ENCODE measurements around the gene TMEM44.

TMEM44 gene

GRCh38 chr3:194667363-194667762 lies 34.1 kb upstream of the TMEM44 start:
- no peak overlapping the region for H3K4me3 ChIP-seq (ENCODE audit: low read length)
- no peak overlapping the region for H3K27ac ChIP-seq (ENCODE audit: low read depth, low read length)
- H3K9ac ChIP-seq (ENCODE audit: low read length): no peak overlapping the region
- peaks cover 8% of the 10 kb centered on the region for H3K36me3 ChIP-seq (ENCODE audit: control insufficient read depth, insufficient read depth, low read length)
- peaks cover 3% of the 10 kb centered on the region for H3K4me1 ChIP-seq (ENCODE audit: control insufficient read depth, insufficient read depth, low read length)
- H3K27me3 ChIP-seq (ENCODE audit: control insufficient read depth, insufficient read depth, low read length): no peaks in the 10 kb centered on the region

- no peaks in the 10 kb centered on the region for H3K4me1 ChIP-seq (ENCODE audit: control insufficient read depth, insufficient read depth, low read length)
- H3K27ac ChIP-seq (ENCODE audit: low read depth, low read length): no peak overlapping the region
- H3K9ac ChIP-seq (ENCODE audit: low read length): no peak overlapping the region
- H3K4me3 ChIP-seq (ENCODE audit: low read length): no peak overlapping the region
- no peaks in the 10 kb centered on the region for H3K27me3 ChIP-seq (ENCODE audit: control insufficient read depth, insufficient read depth, low read length)
- peaks cover 21% of the 10 kb centered on the region for H3K36me3 ChIP-seq (ENCODE audit: control insufficient read depth, insufficient read depth, low read length)
Measured at GRCh38 chr3:194664857-194665256, 31.6 kb upstream of the TMEM44 start.

GRCh38 chr3:194661946-194662345 lies 28.7 kb upstream of the TMEM44 start:
- no peaks in the 10 kb centered on the region for H3K4me1 ChIP-seq (ENCODE audit: control insufficient read depth, insufficient read depth, low read length)
- H3K36me3 ChIP-seq (ENCODE audit: control insufficient read depth, insufficient read depth, low read length): peaks cover 28% of the 10 kb centered on the region
- no peak overlapping the region for H3K9ac ChIP-seq (ENCODE audit: low read length)
- no peaks in the 10 kb centered on the region for H3K27me3 ChIP-seq (ENCODE audit: control insufficient read depth, insufficient read depth, low read length)
- H3K27ac ChIP-seq (ENCODE audit: low read depth, low read length): no peak overlapping the region
- no peak overlapping the region for H3K4me3 ChIP-seq (ENCODE audit: low read length)

GRCh38 chr3:194661374-194661773 lies 28.2 kb upstream of the TMEM44 start:
- no peak overlapping the region for H3K27ac ChIP-seq (ENCODE audit: low read depth, low read length)

GRCh38 chr3:194659778-194660177 lies 26.6 kb upstream of the TMEM44 start:
- Histone ChIP-seq H3K9ac (ENCODE audit: low read length) (no peak overlapping the region), H3K36me3 (ENCODE audit: control insufficient read depth, insufficient read depth, low read length) (peaks cover 21% of the 10 kb centered on the region), H3K27ac (ENCODE audit: low read depth, low read length) (no peak overlapping the region), H3K4me1 (ENCODE audit: control insufficient read depth, insufficient read depth, low read length) (no peaks in the 10 kb centered on the region), H3K27me3 (ENCODE audit: control insufficient read depth, insufficient read depth, low read length) (no peaks in the 10 kb centered on the region), H3K4me3 (ENCODE audit: low read length) (no peak overlapping the region)

More at GRCh38 chr3:194661374-194661773, 28.2 kb upstream of the TMEM44 start:
- no peaks in the 10 kb centered on the region for H3K27me3 ChIP-seq (ENCODE audit: control insufficient read depth, insufficient read depth, low read length)
- H3K4me3 ChIP-seq (ENCODE audit: low read length): no peak overlapping the region
- peaks cover 28% of the 10 kb centered on the region for H3K36me3 ChIP-seq (ENCODE audit: control insufficient read depth, insufficient read depth, low read length)
- no peaks in the 10 kb centered on the region for H3K4me1 ChIP-seq (ENCODE audit: control insufficient read depth, insufficient read depth, low read length)
- no peak overlapping the region for H3K9ac ChIP-seq (ENCODE audit: low read length)

GRCh38 chr3:194658477-194659242 lies 25.4 kb upstream of the TMEM44 start:
- peaks cover 23% of the 10 kb centered on the region for H3K36me3 ChIP-seq (ENCODE audit: control insufficient read depth, insufficient read depth, low read length)
- H3K4me3 ChIP-seq (ENCODE audit: low read length): no peak overlapping the region
- no peak overlapping the region for H3K9ac ChIP-seq (ENCODE audit: low read length)
- no peak overlapping the region for H3K27ac ChIP-seq (ENCODE audit: low read depth, low read length)
- no peaks in the 10 kb centered on the region for H3K4me1 ChIP-seq (ENCODE audit: control insufficient read depth, insufficient read depth, low read length)
- no peaks in the 10 kb centered on the region for H3K27me3 ChIP-seq (ENCODE audit: control insufficient read depth, insufficient read depth, low read length)

GRCh38 chr3:194657439-194657838 lies 24.2 kb upstream of the TMEM44 start:
- H3K27me3 ChIP-seq (ENCODE audit: control insufficient read depth, insufficient read depth, low read length): no peaks in the 10 kb centered on the region
- no peaks in the 10 kb centered on the region for H3K4me1 ChIP-seq (ENCODE audit: control insufficient read depth, insufficient read depth, low read length)
- H3K9ac ChIP-seq (ENCODE audit: low read length): no peak overlapping the region
- H3K36me3 ChIP-seq (ENCODE audit: control insufficient read depth, insufficient read depth, low read length): peaks cover 30% of the 10 kb centered on the region
- H3K27ac ChIP-seq (ENCODE audit: low read depth, low read length): no peak overlapping the region
- H3K4me3 ChIP-seq (ENCODE audit: low read length): no peak overlapping the region

- Histone ChIP-seq H3K9ac (ENCODE audit: low read length) (no peak overlapping the region), H3K27ac (ENCODE audit: low read depth, low read length) (no peak overlapping the region), H3K4me1 (ENCODE audit: control insufficient read depth, insufficient read depth, low read length) (no peaks in the 10 kb centered on the region), H3K27me3 (ENCODE audit: control insufficient read depth, insufficient read depth, low read length) (no peaks in the 10 kb centered on the region), H3K4me3 (ENCODE audit: low read length) (no peak overlapping the region), H3K36me3 (ENCODE audit: control insufficient read depth, insufficient read depth, low read length) (peaks cover 28% of the 10 kb centered on the region)
Measured at GRCh38 chr3:194654443-194654842, 21.2 kb upstream of the TMEM44 start.

- Histone ChIP-seq H3K4me1 (ENCODE audit: control insufficient read depth, insufficient read depth, low read length) (no peaks in the 10 kb centered on the region), H3K36me3 (ENCODE audit: control insufficient read depth, insufficient read depth, low read length) (peaks cover 38% of the 10 kb centered on the region), H3K27ac (ENCODE audit: low read depth, low read length) (no peak overlapping the region), H3K9ac (ENCODE audit: low read length) (no peak overlapping the region), H3K4me3 (ENCODE audit: low read length) (no peak overlapping the region), H3K27me3 (ENCODE audit: control insufficient read depth, insufficient read depth, low read length) (no peaks in the 10 kb centered on the region)
Measured at GRCh38 chr3:194647747-194648146, 14.5 kb upstream of the TMEM44 start.

GRCh38 chr3:194642769-194643168 lies 9.6 kb upstream of the TMEM44 start:
- Histone ChIP-seq H3K27ac (ENCODE audit: low read depth, low read length) (no peak overlapping the region), H3K4me1 (ENCODE audit: control insufficient read depth, insufficient read depth, low read length) (no peaks in the 10 kb centered on the region), H3K36me3 (ENCODE audit: control insufficient read depth, insufficient read depth, low read length) (peaks cover 17% of the 10 kb centered on the region), H3K9ac (ENCODE audit: low read length) (no peak overlapping the region), H3K27me3 (ENCODE audit: control insufficient read depth, insufficient read depth, low read length) (no peaks in the 10 kb centered on the region), H3K4me3 (ENCODE audit: low read length) (no peak overlapping the region)

- Histone ChIP-seq H3K4me1 (ENCODE audit: control insufficient read depth, insufficient read depth, low read length) (no peaks in the 10 kb centered on the region), H3K27me3 (ENCODE audit: control insufficient read depth, insufficient read depth, low read length) (no peaks in the 10 kb centered on the region), H3K27ac (ENCODE audit: low read depth, low read length) (no peak overlapping the region), H3K36me3 (ENCODE audit: control insufficient read depth, insufficient read depth, low read length) (peaks cover 13% of the 10 kb centered on the region), H3K4me3 (ENCODE audit: low read length) (no peak overlapping the region), H3K9ac (ENCODE audit: low read length) (no peak overlapping the region)
Measured at GRCh38 chr3:194640829-194641228, 7.6 kb upstream of the TMEM44 start.

GRCh38 chr3:194638991-194639605 lies 5.9 kb upstream of the TMEM44 start:
- Histone ChIP-seq H3K36me3 (ENCODE audit: control insufficient read depth, insufficient read depth, low read length) (peaks cover 3% of the 10 kb centered on the region), H3K4me3 (ENCODE audit: low read length) (no peak overlapping the region), H3K27me3 (ENCODE audit: control insufficient read depth, insufficient read depth, low read length) (no peaks in the 10 kb centered on the region), H3K9ac (ENCODE audit: low read length) (no peak overlapping the region), H3K4me1 (ENCODE audit: control insufficient read depth, insufficient read depth, low read length) (no peaks in the 10 kb centered on the region), H3K27ac (ENCODE audit: low read depth, low read length) (no peak overlapping the region)
